Measurements from ENCODE around the gene TVP23A.

The TVP23A gene
- 0 to 0.19 (median 0.17) reads per million in 3 donors for total RNA-seq

- no peaks in the 10 kb centered on the region for H3K4me1 ChIP-seq (ENCODE audit: control insufficient read depth, insufficient read depth, low read length, poor library complexity, severe bottlenecking)
These were observed at the start of gene TVP23A for GRCh38 chr16:10817963-10818941. Gene TVP23A, minus strand, starts transcription at chr16:10818794. Its CDS starts 301 bp downstream, at chr16:10818493.

GRCh38 chr16:10868104-10868595 lies 49.6 kb upstream of the TVP23A start:
- no peaks in the 10 kb centered on the region for H3K9me3 ChIP-seq (ENCODE audit: control insufficient read depth, low read length)
- peaks cover 6% of the 10 kb centered on the region for H3K4me1 ChIP-seq (ENCODE audit: control insufficient read depth, insufficient read depth, low read length, poor library complexity, severe bottlenecking)
- H3K27ac ChIP-seq (ENCODE audit: insufficient read depth, low read length, poor library complexity, severe bottlenecking) = no peak overlapping the region
- no peak overlapping the region for H3K4me3 ChIP-seq (ENCODE audit: insufficient read depth, low read depth, low read length, poor library complexity, severe bottlenecking)
- no peak for DNase-seq
- no peaks in the 10 kb centered on the region for H3K36me3 ChIP-seq (ENCODE audit: control insufficient read depth, insufficient read depth, low read length)
- no peaks in the 10 kb centered on the region for H3K27me3 ChIP-seq (replicated peaks; ENCODE audit: control insufficient read depth, insufficient read depth, low read length, poor library complexity, severe bottlenecking)

More at GRCh38 chr16:10817963-10818941, at the start of gene TVP23A:
- no peaks in the 10 kb centered on the region for H3K36me3 ChIP-seq (ENCODE audit: control insufficient read depth, insufficient read depth, low read length)
- H3K4me3 ChIP-seq (ENCODE audit: insufficient read depth, low read depth, low read length, poor library complexity, severe bottlenecking) = no peak within 1 kb of the TSS
- no peak for DNase-seq
- H3K27ac ChIP-seq (ENCODE audit: insufficient read depth, low read length, poor library complexity, severe bottlenecking) = no peak within 1 kb of the TSS
- H3K9me3 ChIP-seq (ENCODE audit: control insufficient read depth, low read length) = no peaks in the 10 kb centered on the region
- H3K27me3 ChIP-seq (replicated peaks; ENCODE audit: control insufficient read depth, insufficient read depth, low read length, poor library complexity, severe bottlenecking) = no peaks in the 10 kb centered on the region

DNA sequence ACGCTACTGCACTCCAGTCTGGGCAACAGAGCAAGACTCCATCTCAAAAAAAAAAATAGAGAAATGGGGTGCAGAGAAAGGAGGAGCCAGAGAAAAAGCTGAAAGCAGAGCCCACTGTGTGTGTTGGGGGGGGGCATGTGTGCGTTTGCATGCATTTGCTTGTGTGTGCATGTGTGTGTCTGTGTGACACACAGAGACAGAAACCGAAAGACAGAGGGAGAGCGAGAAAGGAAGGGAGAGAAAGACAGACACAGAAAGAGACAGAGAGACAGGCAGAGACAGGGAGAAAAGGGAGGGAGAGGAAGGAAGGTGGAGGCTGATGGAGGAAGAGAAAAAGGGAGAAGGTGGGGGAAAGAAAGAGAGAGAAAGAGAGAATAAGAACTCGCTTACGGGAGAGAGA lies 48.6 kb upstream of the TVP23A start:
- no peaks in the 10 kb centered on the region for H3K27me3 ChIP-seq (replicated peaks; ENCODE audit: control insufficient read depth, insufficient read depth, low read length, poor library complexity, severe bottlenecking)

GRCh38 chr16:10865991-10866966 lies 47.7 kb upstream of the TVP23A start:
- H3K4me3 ChIP-seq (ENCODE audit: insufficient read depth, low read depth, low read length, poor library complexity, severe bottlenecking) = no peak overlapping the region
- no peak overlapping the region for H3K27ac ChIP-seq (ENCODE audit: insufficient read depth, low read length, poor library complexity, severe bottlenecking)
- no peak for DNase-seq
- H3K4me1 ChIP-seq (ENCODE audit: control insufficient read depth, insufficient read depth, low read length, poor library complexity, severe bottlenecking) = peaks cover 5% of the 10 kb centered on the region
- H3K27me3 ChIP-seq (replicated peaks; ENCODE audit: control insufficient read depth, insufficient read depth, low read length, poor library complexity, severe bottlenecking) = no peaks in the 10 kb centered on the region
- no peaks in the 10 kb centered on the region for H3K9me3 ChIP-seq (ENCODE audit: control insufficient read depth, low read length)
- H3K36me3 ChIP-seq (ENCODE audit: control insufficient read depth, insufficient read depth, low read length) = no peaks in the 10 kb centered on the region

More for the DNA sequence above, 48.6 kb upstream of the TVP23A start:
- no peak for DNase-seq
- Histone ChIP-seq H3K36me3 (ENCODE audit: control insufficient read depth, insufficient read depth, low read length) (no peaks in the 10 kb centered on the region), H3K27ac (ENCODE audit: insufficient read depth, low read length, poor library complexity, severe bottlenecking) (no peak overlapping the region), H3K4me3 (ENCODE audit: insufficient read depth, low read depth, low read length, poor library complexity, severe bottlenecking) (no peak overlapping the region), H3K4me1 (ENCODE audit: control insufficient read depth, insufficient read depth, low read length, poor library complexity, severe bottlenecking) (peaks cover 6% of the 10 kb centered on the region), H3K9me3 (ENCODE audit: control insufficient read depth, low read length) (no peaks in the 10 kb centered on the region)

DNA sequence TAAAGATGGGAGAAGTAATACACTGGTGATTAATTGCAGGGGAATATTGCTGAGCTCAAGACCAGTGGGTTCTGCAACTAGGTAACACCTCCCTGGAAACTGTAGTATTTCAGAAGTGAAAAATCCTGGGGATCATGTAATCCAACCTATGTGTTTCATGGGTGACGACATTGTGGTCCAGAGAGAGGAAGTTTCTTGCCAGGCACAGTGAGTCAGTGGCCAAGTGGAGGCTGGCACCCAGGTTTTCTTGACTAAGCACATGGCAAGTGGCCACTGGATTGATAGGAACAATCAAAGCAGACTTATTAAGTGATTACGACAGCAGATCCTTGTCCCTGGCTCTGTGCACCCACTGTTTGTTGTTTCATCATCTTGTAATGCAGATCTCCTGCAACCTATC lies 43.8 kb upstream of the TVP23A start:
- no peak overlapping the region for H3K27ac ChIP-seq (ENCODE audit: insufficient read depth, low read length, poor library complexity, severe bottlenecking)
- no peaks in the 10 kb centered on the region for H3K9me3 ChIP-seq (ENCODE audit: control insufficient read depth, low read length)
- no peaks in the 10 kb centered on the region for H3K4me1 ChIP-seq (ENCODE audit: control insufficient read depth, insufficient read depth, low read length, poor library complexity, severe bottlenecking)
- no peak for DNase-seq
- no peaks in the 10 kb centered on the region for H3K36me3 ChIP-seq (ENCODE audit: control insufficient read depth, insufficient read depth, low read length)
- no peak overlapping the region for H3K4me3 ChIP-seq (ENCODE audit: insufficient read depth, low read depth, low read length, poor library complexity, severe bottlenecking)
- H3K27me3 ChIP-seq (replicated peaks; ENCODE audit: control insufficient read depth, insufficient read depth, low read length, poor library complexity, severe bottlenecking) = no peaks in the 10 kb centered on the region

GRCh38 chr16:10859658-10860057 lies 41.1 kb upstream of the TVP23A start:
- Histone ChIP-seq H3K4me1 (ENCODE audit: control insufficient read depth, insufficient read depth, low read length, poor library complexity, severe bottlenecking) (no peaks in the 10 kb centered on the region), H3K27ac (ENCODE audit: insufficient read depth, low read length, poor library complexity, severe bottlenecking) (no peak overlapping the region), H3K4me3 (ENCODE audit: insufficient read depth, low read depth, low read length, poor library complexity, severe bottlenecking) (no peak overlapping the region), H3K9me3 (ENCODE audit: control insufficient read depth, low read length) (no peaks in the 10 kb centered on the region), H3K36me3 (ENCODE audit: control insufficient read depth, insufficient read depth, low read length) (no peaks in the 10 kb centered on the region), H3K27me3 (replicated peaks; ENCODE audit: control insufficient read depth, insufficient read depth, low read length, poor library complexity, severe bottlenecking) (no peaks in the 10 kb centered on the region)
- DNase-seq = no peak

- Histone ChIP-seq H3K27me3 (replicated peaks; ENCODE audit: control insufficient read depth, insufficient read depth, low read length, poor library complexity, severe bottlenecking) (no peaks in the 10 kb centered on the region), H3K36me3 (ENCODE audit: control insufficient read depth, insufficient read depth, low read length) (no peaks in the 10 kb centered on the region), H3K4me1 (ENCODE audit: control insufficient read depth, insufficient read depth, low read length, poor library complexity, severe bottlenecking) (no peaks in the 10 kb centered on the region), H3K9me3 (ENCODE audit: control insufficient read depth, low read length) (no peaks in the 10 kb centered on the region), H3K27ac (ENCODE audit: insufficient read depth, low read length, poor library complexity, severe bottlenecking) (no peak overlapping the region), H3K4me3 (ENCODE audit: insufficient read depth, low read depth, low read length, poor library complexity, severe bottlenecking) (no peak overlapping the region)
- no peak for DNase-seq
These were observed 40.4 kb upstream of the TVP23A start for GRCh38 chr16:10859020-10859419.

DNA sequence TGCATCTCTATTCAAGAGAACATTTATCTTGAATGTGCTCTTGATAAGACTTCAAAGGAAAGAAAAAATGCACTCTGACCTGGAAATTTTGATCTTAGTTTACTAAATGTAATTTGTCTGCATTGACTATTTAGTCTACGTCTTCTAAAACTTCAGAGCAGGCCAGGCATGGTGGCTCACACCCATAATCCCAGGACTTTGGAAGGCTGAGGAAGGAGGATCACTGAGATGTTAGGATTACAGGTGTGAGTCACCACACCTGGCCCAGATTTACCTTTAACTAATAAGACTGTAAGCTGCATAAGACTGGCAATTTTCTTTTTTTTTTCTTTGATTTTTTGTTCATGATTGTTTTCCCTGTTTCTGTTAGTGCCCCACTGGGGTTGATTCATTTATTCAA lies 39.6 kb upstream of the TVP23A start:
- no peaks in the 10 kb centered on the region for H3K36me3 ChIP-seq (ENCODE audit: control insufficient read depth, insufficient read depth, low read length)
- no peak overlapping the region for H3K27ac ChIP-seq (ENCODE audit: insufficient read depth, low read length, poor library complexity, severe bottlenecking)
- no peak for DNase-seq
- no peaks in the 10 kb centered on the region for H3K27me3 ChIP-seq (replicated peaks; ENCODE audit: control insufficient read depth, insufficient read depth, low read length, poor library complexity, severe bottlenecking)
- H3K9me3 ChIP-seq (ENCODE audit: control insufficient read depth, low read length) = no peaks in the 10 kb centered on the region
- H3K4me3 ChIP-seq (ENCODE audit: insufficient read depth, low read depth, low read length, poor library complexity, severe bottlenecking) = no peak overlapping the region
- no peaks in the 10 kb centered on the region for H3K4me1 ChIP-seq (ENCODE audit: control insufficient read depth, insufficient read depth, low read length, poor library complexity, severe bottlenecking)

- Histone ChIP-seq H3K27me3 (replicated peaks; ENCODE audit: control insufficient read depth, insufficient read depth, low read length, poor library complexity, severe bottlenecking) (no peaks in the 10 kb centered on the region), H3K4me1 (ENCODE audit: control insufficient read depth, insufficient read depth, low read length, poor library complexity, severe bottlenecking) (no peaks in the 10 kb centered on the region), H3K9me3 (ENCODE audit: control insufficient read depth, low read length) (no peaks in the 10 kb centered on the region), H3K36me3 (ENCODE audit: control insufficient read depth, insufficient read depth, low read length) (no peaks in the 10 kb centered on the region), H3K4me3 (ENCODE audit: insufficient read depth, low read depth, low read length, poor library complexity, severe bottlenecking) (no peak overlapping the region), H3K27ac (ENCODE audit: insufficient read depth, low read length, poor library complexity, severe bottlenecking) (no peak overlapping the region)
- no peak for DNase-seq
These were observed 37.4 kb upstream of the TVP23A start for GRCh38 chr16:10856042-10856441.
